Right ventricle myocardium superior (tissue), 1 donor: Measurements from ENCODE around the gene PRDM1. TPM values are rescaled to one million over a fixed set of nuclear protein-coding genes. Genes with fewer than 3 reads are reported as not detected.

ENCODE experiments used
- ATAC-seq: fragments of 200-7000 bp; cut with Tn5 transposase; one replicate; pipeline ENCODE4 v1.9.1; 2020; ENCODE audit warnings: mild to moderate bottlenecking; ENCODE audit not compliant: poor library complexity
- DNase-seq: peaks from one replicate; pipeline ENCODE4 v3.0.0-alpha.2; 2020
- intact Hi-C: fragments of 100-400 bp; cut with DNase I; formaldehyde crosslinking; loops from one replicate; pipeline ENCODE4 v1.11.2; 2022
- total RNA-seq: library from RNA; stranded (reverse); fragmentation: NEBNext Ultra II Directional; extraction: Animal tissue kit (Norgen Biotek cat#: 25700); gene quantifications from one replicate; pipeline ENCODE4 v1.2.1, GENCODE V29; 2021
- donor health status: DM: no; HTN: yes; CAD: no; lungs with severe emphysema.

Gene PRDM1
- total RNA-seq, 1 donor from 2014 or later: 1.1 TPM

DNA sequence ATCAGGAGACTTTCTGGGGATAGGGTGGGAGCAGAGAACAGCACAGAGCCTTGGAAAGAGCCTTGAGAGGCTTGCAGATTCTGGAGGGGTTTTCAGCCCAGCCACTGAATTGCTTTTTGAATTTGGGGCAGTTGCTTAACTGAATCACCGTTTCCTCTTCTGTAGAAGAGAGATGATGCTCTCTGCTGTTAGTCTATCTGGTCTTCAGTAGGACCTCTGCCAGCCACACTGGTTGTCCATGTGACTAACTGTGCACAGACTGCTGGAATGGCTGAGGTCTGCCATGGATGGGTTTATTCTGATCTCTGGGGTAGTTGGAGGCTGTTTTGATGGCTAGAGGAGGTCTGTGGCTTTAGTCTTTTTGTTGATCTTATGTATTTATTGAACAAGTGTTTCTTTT lies 21.4 kb upstream of the PRDM1 start:
- intact Hi-C loops: no loop called here
- DNase-seq (no peak), ATAC-seq (no peak)

GRCh38 chr6:106066989-106067388 lies 19.1 kb upstream of the PRDM1 start:
- no peak for DNase-seq
- no peak for ATAC-seq
- intact Hi-C loops: no loop called here

DNA sequence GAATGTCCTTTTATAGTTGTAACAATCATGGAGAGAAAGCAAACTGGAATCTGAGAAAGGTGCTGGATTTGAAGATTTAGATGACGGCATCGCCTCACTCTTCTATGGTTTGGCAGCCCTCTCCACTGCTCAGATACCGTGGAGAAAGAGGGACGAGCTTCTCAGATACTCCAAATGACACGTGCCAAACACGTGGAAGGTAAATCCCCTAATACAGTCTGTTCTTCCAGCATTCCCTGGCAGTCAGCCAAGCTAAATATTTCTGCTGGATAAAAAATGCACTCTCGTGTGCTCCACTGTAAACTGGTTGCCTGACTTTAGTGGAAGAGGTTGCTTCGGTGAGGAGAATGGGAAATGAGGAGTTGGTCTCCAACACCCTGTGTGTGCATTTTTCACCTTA lies 16.7 kb upstream of the PRDM1 start:
- DNase-seq (no peak), ATAC-seq (no peak)
- intact Hi-C loops: no loop called here

- no peak for DNase-seq
- intact Hi-C loops: no loop called here
- ATAC-seq: no peak
Observed at GRCh38 chr6:106070636-106071035, 15.5 kb upstream of the PRDM1 start.

DNA sequence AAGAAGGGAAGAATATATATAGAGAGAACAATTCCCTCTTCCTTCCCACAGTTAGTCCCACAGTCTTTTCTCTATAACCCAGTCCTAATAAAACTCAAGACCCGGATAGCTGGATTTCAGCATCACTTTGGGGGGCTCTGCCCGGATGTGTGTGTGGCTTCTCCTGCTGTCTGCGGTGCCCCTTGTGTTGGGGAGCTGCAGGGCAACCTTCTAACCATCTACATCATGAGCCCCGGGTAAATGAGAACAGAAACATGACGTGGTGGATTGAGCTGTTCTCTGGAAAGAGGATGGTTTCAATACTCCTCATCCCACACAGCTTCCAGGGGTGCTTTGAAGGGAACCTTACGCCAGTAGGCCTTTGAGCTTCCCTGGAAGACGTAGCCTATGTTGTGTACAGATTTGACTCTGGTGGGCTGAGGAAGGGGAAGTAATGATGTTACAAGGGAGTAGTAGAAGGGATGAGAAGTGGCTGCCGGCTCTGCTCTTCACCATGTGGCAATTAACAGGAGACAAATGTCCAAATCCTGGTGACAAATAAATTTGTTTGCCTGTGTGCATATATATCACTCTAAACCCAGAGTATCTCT lies 13.5 kb upstream of the PRDM1 start:
- ATAC-seq (no peak), DNase-seq (no peak)
- intact Hi-C loops: no loop called here

GRCh38 chr6:106074146-106074545 lies 12.0 kb upstream of the PRDM1 start:
- DNase-seq: no peak
- no peak for ATAC-seq
- intact Hi-C loops: no loop called here

GRCh38 chr6:106076139-106076538 lies 10.0 kb upstream of the PRDM1 start:
- no peak for DNase-seq
- intact Hi-C loops: no loop called here
- no peak for ATAC-seq

DNA sequence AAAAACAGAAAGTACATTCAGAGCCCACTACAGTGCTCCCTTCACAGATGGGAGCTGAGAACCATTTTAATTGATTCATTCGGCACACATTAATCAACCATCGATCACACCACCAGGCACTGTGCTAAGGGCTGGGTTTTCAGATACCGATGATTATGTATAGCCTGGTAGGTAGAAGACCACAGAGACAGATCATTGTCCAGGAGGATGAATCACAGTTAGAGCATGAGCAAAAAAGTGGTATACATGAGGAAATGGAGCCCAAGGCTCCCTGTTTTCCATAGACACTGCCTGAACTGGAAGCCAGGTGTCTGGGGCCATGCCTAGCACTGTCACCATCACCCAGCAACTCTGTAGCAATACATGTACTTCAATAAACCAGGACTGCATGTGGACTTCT lies 9.0 kb upstream of the PRDM1 start:
- no peak for ATAC-seq
- DNase-seq: no peak
- intact Hi-C loops: no loop called here

DNA sequence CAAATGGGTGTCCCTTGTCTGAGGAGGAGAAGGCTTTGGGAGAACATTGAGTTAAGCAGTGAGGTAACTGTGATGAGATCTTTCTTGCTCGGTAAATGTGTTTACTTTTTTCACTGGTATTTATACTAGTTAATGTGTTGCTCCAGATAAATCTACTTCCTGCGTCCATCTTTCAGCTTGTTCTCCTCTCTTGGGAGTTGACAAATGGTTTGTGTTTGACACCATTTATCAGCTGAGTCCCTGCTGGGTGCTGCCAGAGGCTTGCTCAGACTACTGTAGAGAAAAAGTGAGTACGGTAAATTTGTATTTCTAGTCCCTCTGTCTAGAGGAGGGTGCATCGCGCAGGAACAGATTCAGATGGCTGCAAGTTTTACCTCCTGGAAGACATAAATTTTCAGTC lies 8.3 kb upstream of the PRDM1 start:
- DNase-seq (no peak), ATAC-seq (no peak)
- intact Hi-C loops: no loop called here

DNA sequence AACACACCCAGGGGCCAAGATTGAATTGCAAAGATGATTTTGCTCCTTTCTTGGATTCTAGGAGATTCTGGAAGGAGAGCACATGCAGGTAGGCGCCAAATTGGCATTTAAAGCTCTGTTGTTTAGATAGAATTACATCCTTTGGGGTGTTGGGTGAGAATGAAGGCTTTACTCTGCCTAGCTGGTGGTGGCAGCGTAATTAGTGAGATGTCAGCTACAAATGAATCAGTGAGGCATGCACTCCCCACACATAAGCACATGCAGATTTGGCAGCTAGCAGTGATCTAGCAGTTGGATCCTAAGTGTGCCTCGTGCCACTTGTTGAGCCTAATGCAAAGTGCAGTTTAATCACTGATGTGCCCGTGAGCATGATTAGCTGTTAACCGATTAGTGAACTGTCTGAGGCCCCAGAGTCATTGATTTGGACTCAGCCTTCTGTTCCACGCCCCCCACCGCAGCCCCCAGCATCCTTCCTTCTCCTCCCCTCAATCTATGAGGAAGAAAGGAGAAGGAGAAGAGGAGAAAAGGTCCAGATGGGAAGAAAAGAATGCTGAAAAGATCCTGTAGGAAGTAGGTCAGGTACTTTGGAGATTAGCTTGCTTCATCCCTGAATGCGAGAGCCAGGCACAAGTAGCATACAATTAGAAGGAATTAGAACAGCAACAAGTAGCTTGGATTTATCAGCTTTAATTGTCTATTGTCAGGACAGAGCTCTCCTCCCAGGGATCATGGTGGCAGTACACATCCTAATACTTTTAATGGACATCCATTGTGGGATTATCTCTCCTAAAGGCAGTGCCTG lies 6.0 kb upstream of the PRDM1 start:
- intact Hi-C loops: loop anchor here (10.0 kb wide), 1 partner anchor 85 kb away; no protein-coding TSS in a partner anchor
- DNase-seq (no peak), ATAC-seq (no peak)

DNA sequence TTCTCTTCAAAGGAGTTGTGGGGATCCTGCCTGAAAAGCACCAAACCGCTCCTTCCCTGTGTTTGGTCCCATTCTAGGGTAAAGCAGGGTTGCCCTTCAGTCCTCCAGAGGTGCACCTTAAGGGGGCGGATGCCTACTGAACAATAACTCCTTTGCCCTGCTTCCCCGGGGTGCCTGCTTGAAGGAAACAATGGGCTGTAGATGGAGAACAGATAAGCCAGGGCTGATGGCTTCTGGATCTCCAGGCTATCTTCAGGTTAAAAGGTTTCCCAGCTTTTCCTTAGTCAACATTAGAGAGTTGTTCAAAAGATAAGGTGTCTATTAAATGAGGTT lies 5.4 kb upstream of the PRDM1 start:
- ATAC-seq (no peak), DNase-seq (no peak)
- intact Hi-C loops: loop anchor here (10.0 kb wide), 1 partner anchor 86 kb away; no protein-coding TSS in a partner anchor

DNA sequence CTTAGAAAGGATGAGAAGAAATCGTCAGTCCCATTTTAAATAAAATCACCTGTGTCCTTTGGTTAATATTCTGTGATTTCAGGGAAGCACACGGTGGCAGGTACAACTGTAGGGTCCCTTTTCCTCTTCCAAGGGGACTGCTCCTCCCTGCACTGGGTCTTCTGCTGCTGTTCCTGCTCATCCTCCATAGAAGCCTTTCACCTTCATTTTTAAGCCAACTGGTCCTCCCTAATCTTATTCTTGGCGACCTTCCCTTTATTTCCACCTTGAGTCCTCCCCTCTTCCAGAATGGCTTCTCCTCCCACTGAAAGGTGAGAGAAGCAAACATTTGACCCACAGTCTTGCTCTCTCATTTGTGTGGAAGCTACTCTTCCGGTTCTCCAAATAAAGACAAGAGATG lies 4.4 kb upstream of the PRDM1 start:
- intact Hi-C loops: loop anchor here (10.0 kb wide), 1 partner anchor 87 kb away; no protein-coding TSS in a partner anchor
- no peak for ATAC-seq
- no peak for DNase-seq

- intact Hi-C loops: loop anchor here (10.0 kb wide), 1 partner anchor 88 kb away; no protein-coding TSS in a partner anchor
- no peak for ATAC-seq
Observed at GRCh38 chr6:106082735-106083398, 3.3 kb upstream of the PRDM1 start.

DNA sequence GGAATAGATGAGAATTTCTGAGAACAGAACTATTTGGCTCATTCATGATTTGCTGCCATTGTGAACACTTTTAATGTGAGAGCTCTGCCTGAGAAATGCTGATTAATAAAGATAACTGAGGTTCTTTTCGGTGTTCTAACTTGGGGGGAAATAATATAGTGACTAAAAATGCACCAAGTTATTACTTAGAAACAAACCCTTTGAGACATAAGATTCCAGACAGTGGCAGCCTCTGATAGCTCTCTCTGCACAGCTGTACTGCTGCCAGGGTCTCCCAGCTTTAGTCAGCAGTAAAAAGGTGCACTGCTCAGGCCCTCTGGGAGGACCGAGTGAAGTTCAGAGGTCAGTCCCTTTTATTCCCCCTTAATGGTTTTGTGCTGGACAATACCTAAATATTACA lies 2.5 kb upstream of the PRDM1 start:
- intact Hi-C loops: loop anchor here (10.0 kb wide), 1 partner anchor 89 kb away; no protein-coding TSS in a partner anchor
- no peak for DNase-seq
- ATAC-seq: no peak

More at GRCh38 chr6:106082735-106083398, 3.3 kb upstream of the PRDM1 start:
- DNase-seq: no peak

- DNase-seq: peak; percentile 43
- intact Hi-C loops: loop anchor here (10.0 kb wide), 1 partner anchor 90 kb away; no protein-coding TSS in a partner anchor
- peak; percentile 33 for ATAC-seq
Observed at GRCh38 chr6:106084106-106084988, 1.8 kb upstream of the PRDM1 start.

DNA sequence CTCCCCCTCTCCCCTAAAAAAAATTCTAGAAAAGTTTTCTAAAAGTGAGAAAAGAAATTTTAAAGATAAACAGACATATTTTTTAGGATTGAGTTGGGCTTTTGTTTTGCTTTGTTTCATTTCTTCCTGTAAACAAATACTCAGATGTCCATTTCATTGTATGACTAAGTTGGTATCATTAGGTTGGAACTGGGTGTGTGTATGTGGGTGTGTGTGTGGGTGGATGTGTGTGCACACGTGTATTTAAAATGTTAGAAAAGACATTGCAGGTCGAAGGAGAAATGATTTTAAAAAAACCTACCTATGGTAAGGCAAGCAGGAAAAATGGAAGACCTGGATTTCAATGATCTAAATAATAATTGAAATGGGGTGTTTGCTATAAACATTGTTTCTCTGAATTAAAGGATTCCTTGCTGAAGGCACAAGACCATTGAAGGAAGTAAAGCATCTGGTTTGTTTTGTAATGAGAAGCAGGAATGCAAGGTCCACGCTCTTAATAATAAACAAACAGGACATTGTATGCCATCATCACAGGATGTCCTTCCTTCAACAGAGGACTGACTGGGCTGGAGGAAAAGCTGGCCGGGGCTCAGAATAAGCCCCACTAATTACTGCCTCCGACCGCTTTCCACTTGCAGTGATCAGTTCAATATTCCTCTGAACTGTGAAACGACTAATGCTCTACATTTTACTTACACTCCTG lies 996 bp upstream of the PRDM1 start:
- ATAC-seq: peak; percentile 29
- intact Hi-C loops: loop anchor here (10.0 kb wide), 1 partner anchor 90 kb away; no protein-coding TSS in a partner anchor
- DNase-seq: no peak

DNA sequence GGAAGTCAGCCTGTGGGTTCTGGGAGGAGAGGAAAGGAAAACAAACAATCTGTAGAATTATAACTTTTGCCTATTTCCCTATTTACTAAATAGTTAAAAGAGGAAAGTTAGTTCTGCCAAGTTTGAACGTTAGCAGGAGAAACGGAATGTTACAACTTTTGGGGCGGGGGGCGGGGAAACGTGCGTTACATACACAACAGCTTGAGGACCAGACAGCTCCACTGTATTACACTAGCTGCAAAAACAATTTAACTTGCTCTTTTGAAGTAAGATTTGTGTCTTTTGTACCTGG lies 498 bp upstream of the PRDM1 start:
- ATAC-seq (no peak), DNase-seq (no peak)
- intact Hi-C loops: loop anchor here (10.0 kb wide), 1 partner anchor 91 kb away; no protein-coding TSS in a partner anchor

DNA sequence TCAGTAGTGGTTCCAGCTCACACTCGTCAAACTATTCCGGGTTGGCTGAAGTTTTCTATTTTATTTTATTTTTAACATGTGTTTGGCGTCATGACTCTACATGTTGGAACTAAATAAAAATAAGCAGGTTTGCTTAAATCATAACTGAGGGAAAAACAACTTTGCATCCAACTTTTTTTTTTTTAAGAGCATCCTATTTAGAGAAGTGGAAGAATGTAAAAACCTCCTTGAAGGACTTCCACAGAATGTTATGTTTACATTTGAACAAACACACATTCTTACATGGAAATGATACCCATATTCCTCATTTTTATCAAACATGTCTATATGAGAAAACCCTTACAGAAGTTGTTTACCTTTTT lies 659 bp downstream of the PRDM1 start:
- DNase-seq (no peak), ATAC-seq (no peak)
- intact Hi-C loops: loop anchor here (10.0 kb wide), 1 partner anchor 92 kb away; no protein-coding TSS in a partner anchor
